Measurements from ENCODE around the gene GIT2.

DNA sequence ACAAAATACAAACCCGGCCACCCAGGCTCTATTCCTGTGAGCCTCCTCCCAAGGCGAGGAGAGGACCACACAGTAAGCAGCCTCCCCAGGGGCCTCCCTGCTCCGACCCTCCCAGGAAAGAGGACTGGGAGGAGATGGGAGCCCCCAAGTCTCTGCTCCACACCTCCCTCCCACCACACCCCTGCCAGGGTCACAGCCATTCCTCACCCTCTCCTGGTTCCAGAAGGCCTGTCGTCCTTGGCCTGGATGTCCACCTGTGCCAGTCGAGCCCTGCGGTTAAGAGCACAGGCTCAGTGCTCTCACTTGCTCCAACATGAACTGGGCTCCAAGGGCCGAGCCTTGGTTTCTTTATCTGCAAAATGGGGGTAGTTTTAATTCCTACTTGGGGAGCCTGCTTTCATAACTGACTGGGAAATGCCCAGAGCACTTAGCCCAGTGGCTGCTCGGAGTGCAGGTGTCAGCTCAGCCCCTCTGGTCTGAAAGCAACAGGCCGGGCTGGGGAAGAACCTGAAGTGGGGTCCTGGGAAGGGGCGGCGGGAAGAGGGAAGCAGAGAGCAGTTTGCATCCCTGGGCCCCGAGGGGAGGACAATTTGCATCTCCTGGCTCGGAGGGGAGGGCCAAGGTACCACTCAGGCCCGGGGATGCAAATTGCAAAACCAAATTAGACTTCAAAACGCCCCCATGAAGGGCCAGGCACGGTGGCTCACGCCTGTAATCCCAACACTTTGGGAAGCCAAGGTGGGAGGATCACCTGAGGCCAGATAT, 72.5 kb downstream of the GIT2 start:
- TF ChIP-seq EP300 (IDR thresholded peaks at IDR 0.05) = no peak
- no peak for TF ChIP-seq POLR2A (IDR thresholded peaks at IDR 0.05)
- TF ChIP-seq, protein P1, sequence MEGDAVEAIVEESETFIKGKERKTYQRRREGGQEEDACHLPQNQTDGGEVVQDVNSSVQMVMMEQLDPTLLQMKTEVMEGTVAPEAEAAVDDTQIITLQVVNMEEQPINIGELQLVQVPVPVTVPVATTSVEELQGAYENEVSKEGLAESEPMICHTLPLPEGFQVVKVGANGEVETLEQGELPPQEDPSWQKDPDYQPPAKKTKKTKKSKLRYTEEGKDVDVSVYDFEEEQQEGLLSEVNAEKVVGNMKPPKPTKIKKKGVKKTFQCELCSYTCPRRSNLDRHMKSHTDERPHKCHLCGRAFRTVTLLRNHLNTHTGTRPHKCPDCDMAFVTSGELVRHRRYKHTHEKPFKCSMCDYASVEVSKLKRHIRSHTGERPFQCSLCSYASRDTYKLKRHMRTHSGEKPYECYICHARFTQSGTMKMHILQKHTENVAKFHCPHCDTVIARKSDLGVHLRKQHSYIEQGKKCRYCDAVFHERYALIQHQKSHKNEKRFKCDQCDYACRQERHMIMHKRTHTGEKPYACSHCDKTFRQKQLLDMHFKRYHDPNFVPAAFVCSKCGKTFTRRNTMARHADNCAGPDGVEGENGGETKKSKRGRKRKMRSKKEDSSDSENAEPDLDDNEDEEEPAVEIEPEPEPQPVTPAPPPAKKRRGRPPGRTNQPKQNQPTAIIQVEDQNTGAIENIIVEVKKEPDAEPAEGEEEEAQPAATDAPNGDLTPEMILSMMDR (IDR thresholded peaks at IDR 0.05) = no peak
